Measurements from ENCODE around the gene FHIT.
A peak's percentile ranks its signal among the peaks of the same experiment; 100 is the strongest.

The FHIT gene

GRCh38 chr3:61015408-61015807 lies 235.8 kb downstream of the FHIT start:
- DNase-seq (ENCODE audit: low read depth in 2 of 2) = no peak
- TF ChIP-seq CTCF (IDR thresholded peaks at IDR 0.05; ENCODE audit: low read depth, low read length) = no peak
- H3K4me3 ChIP-seq (replicated peaks in 1 of 2; ENCODE audit: low read depth in 2 of 2, low read length in 2 of 2) = no peak overlapping the region

GRCh38 chr3:61008998-61009380 lies 242.3 kb downstream of the FHIT start:
- TF ChIP-seq CTCF (IDR thresholded peaks at IDR 0.05; ENCODE audit: low read depth, low read length) = no peak
- DNase-seq (ENCODE audit: low read depth in 2 of 2) = no peak
- H3K4me3 ChIP-seq (replicated peaks in 1 of 2; ENCODE audit: low read depth in 2 of 2, low read length in 2 of 2) = no peak overlapping the region

GRCh38 chr3:61008153-61008997 lies 242.9 kb downstream of the FHIT start:
- DNase-seq (ENCODE audit: low read depth in 2 of 2) = no peak
- no peak overlapping the region for H3K4me3 ChIP-seq (replicated peaks in 1 of 2; ENCODE audit: low read depth in 2 of 2, low read length in 2 of 2)
- no peak for TF ChIP-seq CTCF (IDR thresholded peaks at IDR 0.05; ENCODE audit: low read depth, low read length)

- TF ChIP-seq CTCF (IDR thresholded peaks at IDR 0.05; ENCODE audit: low read depth, low read length) = no peak
- no peak overlapping the region for H3K4me3 ChIP-seq (replicated peaks in 1 of 2; ENCODE audit: low read depth in 2 of 2, low read length in 2 of 2)
- DNase-seq (ENCODE audit: low read depth in 2 of 2) = no peak
Measured at GRCh38 chr3:61005591-61005990, 245.7 kb downstream of the FHIT start.

GRCh38 chr3:60998858-60999257 lies 252.4 kb downstream of the FHIT start:
- no peak overlapping the region for H3K4me3 ChIP-seq (replicated peaks in 1 of 2; ENCODE audit: low read depth in 2 of 2, low read length in 2 of 2)
- no peak for TF ChIP-seq CTCF (IDR thresholded peaks at IDR 0.05; ENCODE audit: low read depth, low read length)
- DNase-seq (ENCODE audit: low read depth in 2 of 2) = peak in 1 of 2 donors; percentile 5

- no peak for TF ChIP-seq CTCF (IDR thresholded peaks at IDR 0.05; ENCODE audit: low read depth, low read length)
- H3K4me3 ChIP-seq (replicated peaks in 1 of 2; ENCODE audit: low read depth in 2 of 2, low read length in 2 of 2) = no peak overlapping the region
- no peak for DNase-seq (ENCODE audit: low read depth in 2 of 2)
Measured at GRCh38 chr3:60992395-60992794, 258.9 kb downstream of the FHIT start.

GRCh38 chr3:60990442-60990730 lies 260.9 kb downstream of the FHIT start:
- DNase-seq (ENCODE audit: low read depth in 2 of 2) = no peak
- no peak overlapping the region for H3K4me3 ChIP-seq (replicated peaks in 1 of 2; ENCODE audit: low read depth in 2 of 2, low read length in 2 of 2)
- no peak for TF ChIP-seq CTCF (IDR thresholded peaks at IDR 0.05; ENCODE audit: low read depth, low read length)

Measured in cardiac fibroblast (primary cell).